Measurements from ENCODE around the gene BRF1.

- TF ChIP-seq POLR2AphosphoS5 (IDR thresholded peaks at IDR 0.05; ENCODE audit: borderline replicate concordance, low read depth, low read length) (no peak), EZH2 (IDR thresholded peaks at IDR 0.05) (no peak), FOXP2 (optimal IDR thresholded peaks at IDR 0.05; ENCODE audit: control extremely low read depth, extremely low read length, insufficient read depth) (no peak)
These were observed 45.4 kb upstream of the BRF1 start for GRCh38 chr14:105346200-105346533.

Measured in SK-N-MC (cell line).